HG02885 (cell line): ENCODE data around the gene S100P.
A peak's percentile ranks its signal among the peaks of the same experiment; 100 is the strongest.
"Not testable (repeated sequence)": the region's sequence is repeated elsewhere in the genome, so short reads cannot be mapped to it uniquely, and the experiment has no call there.

Experiments used
- ATAC-seq: cut with Tn5 transposase; IDR thresholded peaks from one replicate; pipeline ENCODE4 v1.9.1; 2021; ENCODE audit warnings: mild to moderate bottlenecking; ENCODE audit not compliant: unreplicated experiment, poor library complexity

S100P gene

DNA sequence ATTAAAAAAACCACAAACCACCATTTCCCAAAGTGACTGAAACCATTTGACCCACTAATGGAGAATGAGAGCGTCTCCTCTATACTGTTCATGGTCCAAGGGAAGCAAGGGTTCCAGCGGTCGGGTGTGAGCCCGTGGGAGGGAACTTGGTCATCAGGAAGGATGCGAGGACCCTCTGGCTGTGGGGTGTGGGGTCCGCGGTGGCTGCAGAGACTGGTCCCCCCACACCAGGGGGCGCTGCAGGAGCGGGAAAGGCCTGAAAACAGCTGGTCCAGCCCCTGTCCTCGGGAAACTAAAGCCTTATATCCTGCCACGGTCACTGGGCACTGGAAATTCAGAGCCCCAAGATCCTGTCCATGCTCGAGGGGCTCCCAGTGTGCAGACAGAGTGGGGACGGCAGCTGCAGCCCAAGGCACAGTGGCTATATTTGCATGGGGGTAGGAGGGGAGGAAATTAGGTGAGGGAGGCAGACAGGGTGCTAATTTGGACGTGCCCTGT lies 26.6 kb downstream of the S100P start:
- peak; percentile 30 for ATAC-seq

DNA sequence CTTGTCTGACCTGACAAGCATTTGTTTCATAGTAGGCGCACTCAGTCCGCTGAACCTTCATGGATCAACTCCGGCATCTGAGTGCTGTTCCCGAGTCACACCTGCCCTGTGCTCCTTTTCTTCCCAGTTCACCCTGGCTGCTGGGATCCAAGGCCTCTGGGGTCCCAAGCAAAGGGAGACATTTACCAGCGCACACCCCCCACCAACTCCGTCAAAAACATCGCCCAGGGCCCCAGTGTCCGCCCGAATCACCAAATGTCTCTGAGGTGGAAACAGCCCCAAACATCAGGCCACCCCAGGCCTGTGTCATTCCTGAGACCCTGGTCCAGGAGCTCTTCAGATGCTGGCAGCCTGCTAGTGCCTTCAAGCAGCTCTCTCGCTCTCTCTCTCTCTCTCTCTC lies 27.4 kb downstream of the S100P start:
- no peak for ATAC-seq

DNA sequence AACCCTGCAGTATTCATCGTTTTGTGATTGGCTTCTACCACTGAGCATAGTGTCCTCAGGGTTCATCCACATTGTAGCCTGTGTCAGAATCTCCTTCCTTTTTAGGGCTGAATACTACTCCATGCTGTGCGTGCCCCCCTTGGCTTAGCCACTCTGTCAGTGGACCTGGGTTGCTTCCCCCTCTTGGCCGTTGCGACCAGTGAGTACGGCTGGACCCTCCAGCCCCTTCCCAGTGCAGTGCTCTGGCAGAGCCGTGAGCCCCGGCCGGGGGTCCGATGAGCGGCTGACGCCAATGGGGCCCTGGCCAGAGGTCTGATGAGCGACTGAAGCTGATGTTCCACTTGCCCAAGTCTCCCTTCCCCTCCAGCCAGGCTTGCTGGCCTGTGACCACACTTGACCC lies 29.2 kb downstream of the S100P start:
- no peak for ATAC-seq

DNA sequence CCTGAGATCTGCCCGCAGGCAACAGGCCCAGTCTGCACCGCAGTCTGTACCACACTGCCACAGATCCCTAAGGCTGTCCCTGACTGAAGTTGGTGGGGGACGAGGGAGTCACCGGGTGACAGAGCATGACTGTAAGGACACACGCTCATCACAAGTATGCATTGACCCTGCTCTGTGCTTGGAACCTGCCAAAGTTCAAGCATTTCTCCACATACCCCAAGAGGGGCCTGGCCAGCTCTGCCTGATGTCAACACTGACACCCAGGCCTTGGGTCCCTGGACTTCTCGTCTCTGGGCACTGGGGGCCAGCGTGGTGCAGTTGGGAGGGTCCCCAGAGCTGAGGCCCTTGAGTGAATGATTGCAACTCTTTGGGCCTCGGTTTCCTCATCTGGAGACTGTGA lies 30.2 kb downstream of the S100P start:
- no peak for ATAC-seq

DNA sequence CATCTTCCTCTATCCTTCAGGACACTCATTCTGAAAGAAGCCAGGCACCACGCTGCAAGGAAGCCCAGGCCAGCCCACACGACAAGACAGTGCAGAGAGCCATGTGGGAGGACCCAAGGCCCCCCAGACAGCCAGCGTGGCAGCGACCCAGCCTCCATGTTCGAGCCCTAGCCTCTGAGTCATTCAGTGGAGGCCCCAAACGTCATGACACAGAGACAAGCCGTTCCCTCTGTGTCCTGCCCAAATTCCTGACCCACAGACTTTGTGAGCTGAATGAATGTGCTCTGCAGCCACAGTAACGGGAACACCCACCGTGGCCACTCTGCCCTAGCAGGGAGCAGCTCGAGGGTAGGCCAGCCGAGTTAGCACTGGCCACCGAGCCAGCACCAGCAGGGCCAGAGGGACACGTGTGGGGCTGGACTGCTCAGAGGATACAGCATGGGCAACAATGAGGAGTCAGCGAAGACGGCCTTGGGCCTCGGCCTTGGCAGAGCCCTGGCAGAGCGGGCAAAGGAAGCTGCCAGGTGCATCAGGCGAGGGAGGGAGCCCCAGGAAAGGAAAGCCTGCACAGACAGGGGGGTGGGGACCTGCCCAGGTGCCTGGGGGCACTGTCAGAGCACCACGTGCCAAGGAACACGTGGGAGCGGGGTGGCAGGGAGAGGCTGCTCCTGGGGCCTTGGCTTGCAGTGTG lies 30.9 kb downstream of the S100P start:
- no peak for ATAC-seq

DNA sequence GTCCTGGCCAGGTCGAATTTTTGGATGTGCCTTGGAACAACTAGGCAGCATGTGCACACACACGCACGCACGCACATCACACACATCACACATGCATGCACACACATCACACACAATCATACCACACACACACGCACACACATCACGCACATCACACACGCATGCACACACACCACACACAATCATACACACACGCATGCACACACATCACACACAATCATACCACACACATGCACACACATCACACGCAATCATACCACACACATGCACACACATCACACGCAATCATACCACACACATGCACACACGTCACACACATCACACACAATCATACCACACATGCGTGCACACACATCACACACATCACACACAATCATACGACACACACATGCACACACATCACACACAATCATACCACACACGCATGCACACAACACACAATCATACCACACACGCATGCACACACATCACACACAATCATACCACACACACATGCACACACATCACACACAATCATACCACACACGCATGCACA lies 31.8 kb downstream of the S100P start:
- ATAC-seq: not testable (repeated sequence)

DNA sequence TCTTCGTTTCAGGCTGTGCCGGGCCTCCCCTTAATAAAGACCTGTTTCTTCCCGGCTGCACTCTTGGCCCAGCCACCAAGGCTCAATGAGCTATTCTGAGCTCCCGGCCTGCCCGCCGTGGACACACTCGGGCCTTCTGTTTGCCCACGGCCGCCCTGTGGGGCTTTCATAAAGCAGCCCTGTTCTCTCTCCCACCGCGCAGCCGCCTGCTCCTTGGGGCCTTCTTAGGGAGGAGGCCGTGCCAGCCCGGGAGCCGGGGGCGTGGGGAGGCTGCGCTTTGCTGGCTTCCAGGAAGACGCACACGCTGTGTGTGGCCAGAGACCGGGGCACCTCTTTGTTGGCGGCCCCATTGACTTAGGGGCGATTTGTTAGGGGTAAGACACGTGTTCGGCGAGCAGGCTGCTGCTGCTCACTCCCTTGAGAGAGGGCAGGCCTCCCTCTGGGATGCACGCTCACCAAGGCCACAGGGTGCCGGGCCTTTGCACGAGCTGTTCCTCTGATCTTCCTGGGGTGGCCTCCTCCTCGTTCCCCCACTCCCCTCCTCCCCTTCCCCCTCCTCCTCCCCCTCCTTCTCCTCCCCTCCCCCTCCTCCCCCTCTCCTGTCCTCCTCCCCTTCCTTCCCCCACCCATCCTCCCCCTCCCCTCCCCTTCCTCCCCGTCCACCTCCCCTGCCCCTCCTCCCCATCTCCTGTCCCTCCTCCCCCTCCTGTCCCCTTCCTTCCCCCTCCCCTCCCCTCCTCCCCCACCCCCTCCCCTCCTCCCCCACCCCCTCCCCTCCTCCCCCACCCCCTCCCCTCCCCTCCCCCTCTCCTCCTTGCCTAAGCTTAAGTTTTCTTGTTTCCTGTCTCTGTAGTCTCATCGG lies 33.6 kb downstream of the S100P start:
- ATAC-seq: no peak

DNA sequence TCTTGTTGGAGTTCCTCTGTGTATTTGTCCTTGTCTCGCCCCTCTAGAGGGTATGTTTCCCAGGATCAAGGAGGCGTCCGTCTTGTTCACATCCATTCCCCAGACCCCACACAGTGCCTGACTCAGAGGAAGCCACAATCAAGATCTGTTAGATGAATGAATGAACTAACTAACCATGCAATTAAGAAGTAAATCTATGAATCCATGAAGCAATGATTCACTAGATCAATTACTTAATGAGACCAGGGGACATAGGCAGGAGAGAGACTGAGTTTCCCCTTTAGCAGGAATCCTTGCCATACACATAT lies 34.2 kb downstream of the S100P start:
- no peak for ATAC-seq

DNA sequence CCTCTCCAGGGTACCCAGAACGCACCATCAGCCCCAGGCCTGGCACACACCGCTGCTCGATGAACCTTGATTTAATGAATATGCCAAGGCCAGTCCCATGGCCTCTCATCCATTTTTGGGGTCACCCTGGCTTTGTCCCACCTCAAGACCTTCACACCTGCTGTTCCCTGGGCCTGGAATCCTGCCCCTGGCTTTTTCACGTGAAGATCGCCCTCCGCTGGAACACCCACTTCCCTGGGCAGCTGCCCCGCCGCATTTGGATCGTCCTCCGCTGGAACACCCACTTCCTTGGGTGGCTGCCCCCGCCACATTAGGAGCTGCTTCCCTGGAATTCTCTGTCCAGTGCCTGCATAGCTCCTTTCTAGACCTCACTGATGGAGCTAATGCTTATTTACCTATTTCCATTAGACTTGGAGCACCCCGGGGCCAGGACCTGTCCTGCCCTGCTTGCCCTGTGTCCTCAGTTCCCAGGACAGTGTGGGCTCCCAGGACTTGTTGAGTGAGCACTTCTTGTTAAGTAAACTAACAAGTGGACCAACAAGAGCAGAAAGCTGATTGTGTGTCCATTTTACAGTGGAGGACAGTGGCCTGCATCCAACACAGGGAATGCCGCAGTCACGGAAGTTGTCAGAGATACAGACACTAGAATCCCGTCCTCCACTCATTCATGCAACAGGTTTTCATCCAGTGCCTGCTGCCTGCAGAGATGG lies 34.8 kb downstream of the S100P start:
- ATAC-seq: no peak

DNA sequence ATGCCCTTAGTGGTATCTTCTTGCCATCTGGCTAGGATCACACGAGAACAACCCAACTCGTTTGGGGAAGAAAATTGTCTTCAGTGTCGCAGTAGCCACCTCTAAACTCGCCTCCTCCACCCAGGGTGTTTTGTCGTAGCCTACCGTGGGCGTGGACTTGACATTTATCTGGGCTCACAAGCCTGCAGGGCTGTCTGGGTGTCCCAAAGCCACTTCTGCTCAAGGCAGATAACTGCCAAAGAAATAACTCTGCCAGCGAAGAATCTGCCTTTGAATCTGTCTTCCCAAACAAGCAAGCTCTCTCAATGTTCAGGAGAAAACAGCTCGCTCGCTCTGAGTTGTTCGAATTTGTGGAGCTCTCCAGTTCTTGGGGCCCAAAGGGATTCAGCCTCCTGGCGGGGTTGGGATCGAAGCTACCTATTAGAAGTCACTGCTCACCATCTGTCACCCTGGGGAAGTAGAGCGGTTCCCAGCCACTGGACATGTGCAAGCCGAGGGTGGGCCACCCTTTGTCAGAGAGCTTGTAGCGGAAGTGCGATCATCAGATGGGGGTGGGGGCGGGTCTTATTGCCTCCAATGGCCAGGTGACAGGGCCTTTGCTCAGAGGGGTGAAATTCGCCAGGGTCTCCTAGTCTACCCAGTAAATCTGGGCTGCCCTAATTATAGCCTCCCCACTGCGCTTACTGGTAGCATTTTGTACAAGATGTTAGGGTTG lies 37.1 kb downstream of the S100P start:
- no peak for ATAC-seq

DNA sequence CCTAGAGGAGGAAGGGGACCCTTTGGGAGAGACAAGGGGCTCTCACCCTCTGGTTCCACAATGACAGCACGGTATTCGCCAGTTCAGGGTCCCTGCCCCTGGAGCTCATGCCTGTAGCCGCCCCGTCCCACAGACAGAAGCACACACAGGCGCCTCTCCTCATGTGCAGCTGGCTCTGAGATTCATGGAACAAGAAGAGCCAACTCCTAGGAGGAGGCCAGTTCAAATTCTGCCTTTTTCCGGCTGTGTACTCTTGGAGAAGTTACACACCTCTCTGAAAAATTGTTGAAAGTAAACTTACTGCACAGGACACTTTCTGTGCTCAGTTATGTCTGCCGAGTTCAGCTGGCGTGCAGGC lies 37.6 kb downstream of the S100P start:
- ATAC-seq: no peak

DNA sequence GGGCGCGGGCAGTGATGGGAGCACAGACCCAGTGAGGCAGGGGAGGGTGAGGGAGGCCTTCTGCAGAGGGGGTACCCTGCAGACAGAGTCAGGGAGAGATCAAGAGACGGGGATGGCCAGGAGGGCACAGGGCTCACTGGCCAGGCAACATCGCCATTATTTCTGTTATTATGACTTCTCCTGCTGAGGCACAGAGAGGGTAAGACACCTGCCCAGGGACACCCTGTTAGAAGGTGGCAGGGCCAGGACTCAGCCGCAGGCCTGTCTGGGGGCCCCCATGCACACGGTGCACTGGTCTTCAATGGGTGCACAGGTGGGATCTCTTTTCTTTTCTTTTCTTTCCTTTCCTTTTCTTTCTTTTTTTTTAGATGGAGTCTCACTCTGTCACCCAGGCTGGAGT lies 38.1 kb downstream of the S100P start:
- ATAC-seq: no peak

DNA sequence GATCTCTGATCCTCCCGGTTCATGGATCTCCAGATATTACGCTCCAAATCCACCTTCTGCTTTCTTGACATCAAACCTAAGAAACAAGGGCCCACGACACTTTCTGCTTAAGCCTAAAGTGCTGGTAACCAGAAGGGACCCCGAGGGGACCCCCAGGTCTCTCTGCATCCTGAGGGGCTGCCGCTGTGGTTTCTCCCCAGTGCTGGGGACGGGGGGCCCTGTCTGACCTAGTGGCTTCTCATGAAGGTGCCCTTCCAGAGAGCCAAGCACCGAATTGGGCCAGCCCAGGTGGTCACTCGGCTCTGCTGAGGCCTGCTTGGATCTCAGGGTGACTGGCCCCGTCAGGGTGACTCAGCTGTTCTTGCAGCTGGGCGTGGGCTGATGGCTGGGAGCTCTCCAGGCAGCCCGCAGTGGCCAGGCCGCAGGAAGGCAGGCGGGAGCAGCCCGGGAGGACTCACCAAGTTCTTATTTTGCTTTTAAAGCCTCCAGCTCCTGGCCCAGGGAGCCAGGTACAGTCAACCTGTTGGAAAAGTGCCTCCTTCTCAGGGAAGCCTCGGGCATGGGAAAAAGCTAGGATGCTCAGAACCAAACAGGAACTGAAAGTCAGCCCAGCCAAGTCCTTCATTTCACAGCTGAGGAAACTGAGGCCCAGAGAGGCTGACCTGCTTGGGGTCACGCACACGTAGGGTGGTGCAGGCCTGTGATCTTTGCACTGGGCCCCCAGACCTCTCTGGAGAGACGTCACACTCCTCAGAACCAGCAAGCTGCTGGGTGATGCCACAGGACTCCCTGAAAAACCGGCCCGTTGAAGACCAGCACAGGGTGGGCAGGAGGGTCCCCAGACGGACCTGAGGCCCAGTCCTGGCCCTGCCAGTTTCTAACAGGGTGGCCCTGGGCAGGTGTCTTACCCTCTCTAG lies 39.0 kb downstream of the S100P start:
- no peak for ATAC-seq

DNA sequence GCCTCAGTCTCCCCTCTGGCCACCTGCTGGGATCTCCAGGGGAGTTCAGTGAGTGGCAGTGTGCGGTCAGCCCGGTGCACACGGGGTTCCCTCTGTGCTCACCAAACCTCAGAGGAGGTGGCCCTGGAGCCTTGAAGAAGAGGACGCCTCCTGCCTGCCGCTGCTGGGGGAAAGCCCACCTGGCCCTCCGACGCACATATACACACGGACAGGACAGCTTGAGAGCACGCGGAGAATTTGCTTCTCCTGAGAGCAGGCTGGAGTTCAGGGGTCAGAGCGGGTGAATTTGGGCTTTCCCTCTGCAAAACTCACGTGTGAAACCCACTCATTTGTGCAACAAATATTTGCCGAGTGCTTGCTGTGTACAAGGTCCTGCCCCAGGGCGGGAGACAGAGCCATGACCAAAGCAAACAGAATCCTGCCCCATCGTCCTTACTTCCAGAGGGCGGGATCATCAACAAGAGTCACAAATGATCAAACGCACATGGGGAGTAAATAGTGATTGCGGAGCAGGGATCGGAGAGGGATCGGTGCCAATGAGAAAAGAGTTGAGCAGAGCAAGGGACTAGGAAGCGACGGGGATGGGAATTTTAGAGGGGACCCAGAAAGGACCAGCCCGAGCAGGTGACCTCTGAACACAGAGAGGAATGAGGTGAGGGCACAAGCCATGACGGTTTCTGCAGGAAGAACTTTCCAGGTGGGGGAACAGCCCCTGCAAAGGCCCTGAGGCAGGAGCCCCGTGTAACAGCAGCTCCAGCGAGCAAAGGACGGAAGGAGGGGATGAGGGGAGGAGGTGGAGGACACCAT lies 39.9 kb downstream of the S100P start:
- no peak for ATAC-seq

DNA sequence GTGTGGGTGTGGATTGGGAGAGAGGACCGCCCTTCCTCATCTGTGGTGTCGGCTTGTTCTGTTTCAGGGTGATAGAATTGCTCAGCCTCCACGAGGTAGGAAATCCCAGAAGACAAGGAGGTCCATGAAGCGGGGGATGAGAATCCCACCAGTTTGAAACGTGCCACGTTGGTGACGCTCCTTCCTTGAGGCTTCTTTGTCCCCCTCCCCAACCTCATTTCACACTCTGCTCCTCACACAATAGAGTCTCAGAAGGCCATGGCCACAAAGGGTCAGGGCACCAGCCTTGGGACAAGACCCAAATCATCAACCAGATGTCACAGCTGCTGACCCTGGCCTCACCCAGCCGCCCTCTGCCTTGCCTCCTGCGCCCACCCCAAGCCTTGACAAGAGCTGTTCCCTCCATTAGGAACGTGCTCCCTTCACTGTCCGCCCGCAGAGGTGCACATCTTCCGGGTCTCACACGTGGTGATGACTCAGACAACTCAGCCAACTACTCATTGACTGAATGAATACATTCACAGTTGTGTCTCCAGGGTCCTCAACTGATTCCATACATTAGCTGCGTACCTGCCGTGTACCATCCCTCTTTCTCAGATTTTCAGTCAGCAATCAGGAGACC lies 40.6 kb downstream of the S100P start:
- no peak for ATAC-seq

DNA sequence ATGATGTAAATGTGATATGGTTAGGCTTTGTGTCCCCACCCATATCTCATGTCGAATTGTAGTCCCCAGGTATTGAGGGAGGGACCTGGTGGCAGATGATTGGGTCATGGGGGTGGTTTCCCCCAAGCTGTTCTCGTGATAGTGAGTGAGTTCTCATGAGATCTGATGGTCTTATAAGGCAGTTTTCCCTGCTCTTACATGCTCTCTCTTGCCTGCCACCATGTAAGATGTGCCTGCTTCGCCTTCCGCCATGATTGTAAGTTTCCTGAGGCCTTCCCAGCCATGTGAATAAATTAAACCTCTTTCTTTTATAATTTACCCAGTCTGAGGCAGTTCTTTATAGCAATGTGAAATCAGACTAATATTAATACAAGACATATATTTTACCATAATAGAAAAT lies 46.2 kb downstream of the S100P start:
- no peak for ATAC-seq

DNA sequence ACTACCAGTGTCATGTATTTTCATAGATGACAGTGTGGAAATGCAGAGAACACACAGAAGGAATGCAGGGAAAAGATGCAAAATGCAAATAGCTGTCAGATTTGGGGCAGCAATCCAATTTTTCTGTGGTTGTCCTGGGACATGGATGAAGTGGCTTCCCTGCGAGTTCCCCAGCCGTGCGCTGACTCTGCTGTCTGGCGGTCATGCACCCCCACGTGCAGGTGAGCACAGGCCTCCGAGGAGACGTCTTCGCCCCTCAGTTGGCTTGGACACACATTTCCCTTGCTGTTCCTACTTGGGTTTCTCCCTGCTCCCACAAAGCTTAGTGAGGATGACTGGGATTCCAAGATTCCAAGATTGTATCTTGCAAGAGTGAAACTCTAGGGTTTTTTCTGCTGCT lies 46.7 kb downstream of the S100P start:
- ATAC-seq: no peak

DNA sequence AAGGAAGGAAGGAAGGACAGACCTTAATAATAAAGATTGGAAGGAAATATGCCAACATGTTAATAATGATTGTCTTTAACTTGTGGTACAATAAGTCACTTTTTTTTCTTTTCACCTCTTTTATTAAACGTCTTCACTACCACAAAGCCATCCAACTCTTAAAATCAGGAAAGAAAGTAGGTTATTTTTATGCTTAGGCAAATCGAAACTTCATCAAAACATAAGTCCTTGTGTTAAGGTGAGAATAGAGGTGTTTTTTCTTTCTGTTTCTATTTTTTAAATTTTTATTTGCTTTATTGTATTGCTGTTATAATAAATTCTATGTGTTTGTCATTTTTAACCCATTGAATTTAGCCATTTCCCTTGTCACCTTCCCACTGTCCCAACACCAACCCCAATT lies 48.8 kb downstream of the S100P start:
- no peak for ATAC-seq
